ENCODE measurements around the gene PDE6A.

PDE6A gene

DNA sequence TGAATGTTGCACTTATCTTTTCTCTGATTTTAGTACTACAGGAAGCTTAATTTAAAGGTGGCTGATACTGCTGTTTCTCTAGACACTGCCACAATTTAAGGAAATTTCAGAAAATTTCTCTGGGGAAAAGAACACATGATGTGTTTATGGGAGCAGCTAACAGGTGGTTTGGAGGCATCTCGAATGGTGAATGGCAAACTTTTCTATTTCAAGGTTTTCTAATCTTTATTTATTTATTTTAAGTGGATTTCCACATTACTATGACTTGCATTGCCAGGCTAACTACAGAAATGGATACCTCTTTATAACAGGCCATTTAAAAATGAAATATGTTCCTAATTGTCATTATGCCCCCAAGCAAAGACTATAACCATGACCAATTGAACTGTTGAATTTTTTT lies 50.4 kb downstream of the PDE6A start:
- H3K27ac ChIP-seq (ENCODE audit: low read depth, low read length): no peak overlapping the region
- no peaks in the 10 kb centered on the region for H3K27me3 ChIP-seq (ENCODE audit: control insufficient read depth, low read length)
- no peaks in the 10 kb centered on the region for H3K9me2 ChIP-seq (replicated peaks; ENCODE audit: control insufficient read depth, low read length)
- H3K4me1 ChIP-seq (ENCODE audit: control insufficient read depth, low read length): no peaks in the 10 kb centered on the region
- no peak overlapping the region for H3K4me2 ChIP-seq (ENCODE audit: low read length)
- TF ChIP-seq EZH2phosphoT487 (IDR thresholded peaks at IDR 0.05; ENCODE audit: borderline replicate concordance, low read length) (no peak), CTCF (IDR thresholded peaks at IDR 0.05; ENCODE audit: low read depth, low read length, poor library complexity, severe bottlenecking) (no peak)
- no peak overlapping the region for H3K4me3 ChIP-seq (ENCODE audit: low read length)
- no peaks in the 10 kb centered on the region for H3K9me3 ChIP-seq (ENCODE audit: control insufficient read depth, insufficient read depth, low read length)
- no peaks in the 10 kb centered on the region for H4K20me1 ChIP-seq (ENCODE audit: control insufficient read depth, insufficient read depth, low read depth, low read length)
- no peaks in the 10 kb centered on the region for H3F3A ChIP-seq (ENCODE audit: control insufficient read depth, insufficient read depth)
- H3K36me3 ChIP-seq (ENCODE audit: control insufficient read depth, low read length): no peaks in the 10 kb centered on the region
- no peaks in the 10 kb centered on the region for H3K79me2 ChIP-seq (ENCODE audit: control insufficient read depth, low read length)

DNA sequence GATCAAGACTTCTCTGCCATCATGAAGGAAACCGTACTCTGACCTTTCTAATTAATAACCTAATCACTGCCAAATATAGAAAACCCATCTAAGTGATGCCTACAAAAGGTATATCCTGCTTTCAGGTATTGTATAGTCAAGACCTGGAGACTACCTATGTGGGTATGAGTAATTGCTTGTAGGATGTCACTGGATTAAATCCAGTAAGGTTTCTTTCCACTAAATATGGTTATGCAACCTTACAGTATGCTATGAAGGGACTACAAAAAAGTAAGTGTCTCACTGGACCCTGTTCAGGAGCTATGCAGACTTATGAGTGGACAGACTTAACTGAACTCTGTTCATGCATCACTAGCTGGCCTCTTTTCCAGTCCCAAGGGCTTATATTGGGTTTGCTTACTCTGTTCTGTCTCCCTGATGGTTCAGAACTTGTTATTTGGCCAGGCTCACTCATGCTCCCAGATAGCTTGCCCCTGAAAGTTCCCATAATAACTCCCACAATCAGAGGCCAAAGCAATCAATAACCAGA lies 51.1 kb downstream of the PDE6A start:
- Histone ChIP-seq H3K36me3 (ENCODE audit: control insufficient read depth, low read length) (no peaks in the 10 kb centered on the region), H3K27me3 (ENCODE audit: control insufficient read depth, low read length) (no peaks in the 10 kb centered on the region), H3K4me3 (ENCODE audit: low read length) (no peak overlapping the region), H3K4me2 (ENCODE audit: low read length) (no peak overlapping the region), H4K20me1 (ENCODE audit: control insufficient read depth, insufficient read depth, low read depth, low read length) (no peaks in the 10 kb centered on the region), H3F3A (ENCODE audit: control insufficient read depth, insufficient read depth) (no peaks in the 10 kb centered on the region), H3K9me2 (replicated peaks; ENCODE audit: control insufficient read depth, low read length) (no peaks in the 10 kb centered on the region), H3K27ac (ENCODE audit: low read depth, low read length) (no peak overlapping the region), H3K4me1 (ENCODE audit: control insufficient read depth, low read length) (no peaks in the 10 kb centered on the region), H3K9me3 (ENCODE audit: control insufficient read depth, insufficient read depth, low read length) (no peaks in the 10 kb centered on the region), H3K79me2 (ENCODE audit: control insufficient read depth, low read length) (no peaks in the 10 kb centered on the region)
- TF ChIP-seq CTCF (IDR thresholded peaks at IDR 0.05; ENCODE audit: low read depth, low read length, poor library complexity, severe bottlenecking) (no peak), EZH2phosphoT487 (IDR thresholded peaks at IDR 0.05; ENCODE audit: borderline replicate concordance, low read length) (no peak)

- no peaks in the 10 kb centered on the region for H3K36me3 ChIP-seq (ENCODE audit: control insufficient read depth, low read length)
- H3K27me3 ChIP-seq (ENCODE audit: control insufficient read depth, low read length): no peaks in the 10 kb centered on the region
- H3K9me3 ChIP-seq (ENCODE audit: control insufficient read depth, insufficient read depth, low read length): no peaks in the 10 kb centered on the region
- H3K4me1 ChIP-seq (ENCODE audit: control insufficient read depth, low read length): no peaks in the 10 kb centered on the region
- H3F3A ChIP-seq (ENCODE audit: control insufficient read depth, insufficient read depth): no peaks in the 10 kb centered on the region
- TF ChIP-seq CTCF (IDR thresholded peaks at IDR 0.05; ENCODE audit: low read depth, low read length, poor library complexity, severe bottlenecking): no peak
- TF ChIP-seq EZH2phosphoT487 (IDR thresholded peaks at IDR 0.05; ENCODE audit: borderline replicate concordance, low read length): no peak
- no peak overlapping the region for H3K4me2 ChIP-seq (ENCODE audit: low read length)
- H3K9me2 ChIP-seq (replicated peaks; ENCODE audit: control insufficient read depth, low read length): no peaks in the 10 kb centered on the region
- no peak overlapping the region for H3K27ac ChIP-seq (ENCODE audit: low read depth, low read length)
- H3K79me2 ChIP-seq (ENCODE audit: control insufficient read depth, low read length): no peaks in the 10 kb centered on the region
- H3K4me3 ChIP-seq (ENCODE audit: low read length): no peak overlapping the region
- no peaks in the 10 kb centered on the region for H4K20me1 ChIP-seq (ENCODE audit: control insufficient read depth, insufficient read depth, low read depth, low read length)
These were observed 52.0 kb downstream of the PDE6A start for GRCh38 chr5:149892594-149892993.

Data from DOHH2 (cell line).